ENCODE data around the gene SPATA9.

DNA sequence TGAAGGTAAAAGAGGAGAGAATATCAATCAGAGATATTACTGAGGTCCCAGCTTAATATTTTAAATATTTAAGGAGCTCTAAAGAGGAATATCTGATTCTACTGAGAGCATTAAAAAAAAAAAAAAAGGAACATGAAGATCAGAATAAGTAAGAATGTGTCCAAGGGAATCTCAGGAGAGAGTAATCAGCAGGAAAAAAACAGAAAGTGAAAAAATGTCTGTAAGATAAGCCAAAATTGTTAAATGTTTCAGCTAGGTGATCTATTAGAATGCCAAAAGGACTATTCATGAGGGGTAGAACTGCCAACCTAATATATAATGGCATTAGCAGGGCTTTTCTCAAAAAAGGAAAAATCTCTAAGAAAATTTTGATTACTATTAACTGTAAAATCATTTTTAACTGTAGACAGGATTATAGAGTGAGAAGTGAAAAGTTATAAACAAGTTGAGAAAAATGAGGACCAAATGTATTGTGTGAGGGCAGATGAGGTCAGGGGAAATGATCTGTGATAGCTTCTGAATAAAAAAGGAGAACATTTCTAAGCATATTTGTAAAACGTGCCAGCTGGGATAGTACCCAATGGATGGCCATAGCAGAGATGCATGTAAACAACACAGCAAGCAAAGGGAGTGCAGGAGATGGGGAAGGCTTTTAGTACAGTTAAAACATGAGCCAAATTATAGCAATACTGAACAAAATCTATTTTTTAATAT, 38.9 kb upstream of the SPATA9 start:
- TF ChIP-seq CTCF (IDR thresholded peaks at IDR 0.05), result no peak
- TF ChIP-seq POLR2A (IDR thresholded peaks at IDR 0.05), result no peak
- no peak for TF ChIP-seq POLR2AphosphoS5 (IDR thresholded peaks at IDR 0.05)
